SU-DHL-6 (cell line): ENCODE measurements around the gene STK32B.

Experiments used
- H2AFZ ChIP-seq: fragments of 200-600 bp; sonication (generic); 2 replicates; pipeline ENCODE4 v1.6.1; 2014; ENCODE audit warnings: low read depth, mild to moderate bottlenecking, moderate library complexity, mixed read lengths, antibody characterized with exemption, low read length; ENCODE audit not compliant: severe bottlenecking
- H3F3A ChIP-seq: fragments of 200-600 bp; shearing (Covaris generic); 2 replicates; pipeline ENCODE4 v1.6.0; 2016; ENCODE audit warnings: antibody characterized with exemption, mild to moderate bottlenecking; ENCODE audit not compliant: insufficient read depth
- H3K27ac ChIP-seq: fragments of 200-600 bp; sonication (generic); 2 replicates; pipeline ENCODE4 v1.5.1; 2016; ENCODE audit warnings: low read depth, mild to moderate bottlenecking, low read length, moderate library complexity, mixed read lengths
- H3K27me3 ChIP-seq: fragments of 200-600 bp; sonication (generic), shearing (Covaris generic); 2 replicates; pipeline ENCODE4 v1.6.0; 2014; ENCODE audit warnings: mild to moderate bottlenecking, low read length
- H3K36me3 ChIP-seq: fragments of 200-600 bp; sonication (generic); 2 replicates; pipeline ENCODE4 v1.6.1; 2014; ENCODE audit warnings: mild to moderate bottlenecking, low read length, mixed read lengths
- H3K4me2 ChIP-seq: fragments of 300-600, 200-600 bp; shearing (Covaris generic), sonication (generic); 2 replicates; pipeline ENCODE4 v1.6.0; 2014; ENCODE audit warnings: low read length, low read depth, mild to moderate bottlenecking; ENCODE audit not compliant: poor library complexity, severe bottlenecking
- H3K4me3 ChIP-seq: fragments of 200-600 bp; sonication (generic); 2 replicates; pipeline ENCODE4 v1.5.1; 2014; ENCODE audit warnings: antibody characterized with exemption, low read length, mild to moderate bottlenecking, mixed read lengths; ENCODE audit not compliant: insufficient read depth, poor library complexity, severe bottlenecking
- H3K79me2 ChIP-seq: fragments of 200-600 bp; sonication (generic); 2 replicates; pipeline ENCODE4 v1.6.1; 2014; ENCODE audit warnings: mild to moderate bottlenecking, low read length, moderate library complexity; ENCODE audit not compliant: insufficient read depth
- H3K9ac ChIP-seq: fragments of 200-600 bp; sonication (generic); 2 replicates; pipeline ENCODE4 v1.7.0; 2014; ENCODE audit warnings: mild to moderate bottlenecking, low read length
- H3K9me2 ChIP-seq: fragments of 200-600 bp; sonication (generic); replicated peaks from 2 replicates; pipeline ENCODE4 v1.6.1; 2014; ENCODE audit warnings: low read length; ENCODE audit not compliant: insufficient read depth
- H3K9me3 ChIP-seq: fragments of 200-600 bp; sonication (generic); 2 replicates; pipeline ENCODE4 v1.6.1; 2014; ENCODE audit warnings: low read length, mixed read lengths; ENCODE audit not compliant: insufficient read depth
- H4K20me1 ChIP-seq: fragments of 200-600 bp; sonication (generic); 2 replicates; pipeline ENCODE4 v1.6.1; 2014; ENCODE audit warnings: low read depth, mild to moderate bottlenecking, antibody characterized with exemption, low read length, moderate library complexity, mixed read lengths
- CTCF ChIP-seq: fragments of 200-600 bp; sonication (generic); IDR thresholded peaks from one replicate; pipeline ENCODE4 v1.5.1; 2017; ENCODE audit warnings: antibody characterized with exemption, mild to moderate bottlenecking, low read length, moderate library complexity; ENCODE audit not compliant: insufficient read depth, poor library complexity, severe bottlenecking
- EZH2phosphoT487 ChIP-seq: fragments of 200-600 bp; sonication (generic), shearing (Covaris generic); conservative IDR thresholded peaks from 2 replicates; pipeline ENCODE4 v1.6.1; 2018; ENCODE audit warnings: mild to moderate bottlenecking, antibody characterized with exemption, low read length, moderate library complexity, mixed read lengths

STK32B gene

GRCh38 chr4:5209862-5210261 is 158.6 kb downstream of the STK32B start:
- Histone ChIP-seq H2AFZ (no peak overlapping the region), H3K79me2 (no peaks in the 10 kb centered on the region), H4K20me1 (no peaks in the 10 kb centered on the region), H3K9me2 (no peaks in the 10 kb centered on the region), H3F3A (no peaks in the 10 kb centered on the region), H3K36me3 (no peaks in the 10 kb centered on the region), H3K4me3 (no peak overlapping the region), H3K4me2 (no peak overlapping the region), H3K9ac (no peak overlapping the region), H3K9me3 (peaks cover 7% of the 10 kb centered on the region; the same call in 1 of the 2 replicates), H3K27me3 (no peaks in the 10 kb centered on the region), H3K27ac (no peak overlapping the region)
- TF ChIP-seq EZH2phosphoT487 (no peak), CTCF (no peak)

GRCh38 chr4:5211282-5211839 is 160.1 kb downstream of the STK32B start:
- H3K36me3 ChIP-seq: no peaks in the 10 kb centered on the region
- no peaks in the 10 kb centered on the region for H4K20me1 ChIP-seq
- H2AFZ ChIP-seq: no peak overlapping the region
- no peaks in the 10 kb centered on the region for H3K79me2 ChIP-seq
- no peaks in the 10 kb centered on the region for H3K9me2 ChIP-seq
- no peak overlapping the region for H3K27ac ChIP-seq
- no peak overlapping the region for H3K9ac ChIP-seq
- TF ChIP-seq CTCF (no peak), EZH2phosphoT487 (no peak)
- H3K9me3 ChIP-seq: peaks cover 7% of the 10 kb centered on the region; the same call in 1 of the 2 replicates
- no peaks in the 10 kb centered on the region for H3K27me3 ChIP-seq
- no peaks in the 10 kb centered on the region for H3F3A ChIP-seq
- H3K4me2 ChIP-seq: no peak overlapping the region
- H3K4me3 ChIP-seq: no peak overlapping the region

GRCh38 chr4:5212255-5213013 is 161.2 kb downstream of the STK32B start:
- no peaks in the 10 kb centered on the region for H3F3A ChIP-seq
- H3K9me3 ChIP-seq: no peaks in the 10 kb centered on the region
- TF ChIP-seq EZH2phosphoT487 (no peak), CTCF (no peak)
- no peaks in the 10 kb centered on the region for H3K79me2 ChIP-seq
- H2AFZ ChIP-seq: no peak overlapping the region
- H3K9ac ChIP-seq: no peak overlapping the region
- H3K4me3 ChIP-seq: no peak overlapping the region
- no peaks in the 10 kb centered on the region for H4K20me1 ChIP-seq
- H3K27ac ChIP-seq: no peak overlapping the region
- no peaks in the 10 kb centered on the region for H3K36me3 ChIP-seq
- no peaks in the 10 kb centered on the region for H3K9me2 ChIP-seq
- no peaks in the 10 kb centered on the region for H3K27me3 ChIP-seq
- H3K4me2 ChIP-seq: no peak overlapping the region
